H7 (cell line): ENCODE data around the gene SYNPR. TPM values are rescaled to one million over a fixed set of nuclear protein-coding genes. Genes with fewer than 3 reads are reported as not detected.
A peak's percentile ranks its signal among the peaks of the same experiment; 100 is the strongest.

Source experiments
- DNase-seq: peaks from one replicate; pipeline ENCODE4 v3.0.0; 2012
- H3K27me3 ChIP-seq: 2 replicates; pipeline ENCODE4 v1.6.0; 2011; ENCODE audit warnings: mild to moderate bottlenecking, low read length; ENCODE audit not compliant: control insufficient read depth, insufficient read depth
- H3K36me3 ChIP-seq: replicated peaks from 2 replicates; pipeline ENCODE4 v1.5.1; 2011; ENCODE audit warnings: low read length; ENCODE audit not compliant: control insufficient read depth, insufficient read depth
- H3K4me3 ChIP-seq: 2 replicates; pipeline ENCODE4 v1.5.1; 2011; ENCODE audit warnings: low read depth, mild to moderate bottlenecking, control low read depth, low read length, moderate library complexity; ENCODE audit not compliant: insufficient read depth
- total RNA-seq: library from RNA; depleted of rRNA; stranded (reverse); fragments of >200 nt; shearing (Covaris generic); gene quantifications from 2 replicates; pipeline ENCODE4 v1.2.3, GENCODE V29; 2014

Gene SYNPR
- total RNA-seq, 1 experiment from 2014 or later, result 0.24 TPM

DNA sequence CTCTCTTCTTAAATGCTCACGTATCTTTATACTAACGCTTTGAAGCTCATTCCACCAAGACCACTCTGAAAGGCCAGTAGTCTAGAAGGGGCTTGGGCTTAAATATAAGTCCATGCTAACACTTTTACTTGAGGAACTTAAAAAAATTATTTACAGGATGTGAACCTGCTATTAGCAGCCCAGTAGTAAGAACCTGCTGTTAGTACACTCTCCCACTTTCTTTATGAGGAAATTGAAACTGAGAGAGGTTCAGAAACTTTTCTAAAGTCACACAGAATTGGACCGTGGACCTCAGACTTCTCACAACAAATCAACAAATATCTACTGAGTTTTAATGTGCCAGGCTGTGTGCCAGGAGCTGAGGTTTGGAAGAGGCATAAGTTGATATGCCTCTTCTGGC lies 53.4 kb downstream of the SYNPR start:
- Histone ChIP-seq H3K27me3 (peaks cover 2% of the 10 kb centered on the region), H3K36me3 (no peaks in the 10 kb centered on the region), H3K4me3 (no peak overlapping the region)
- no peak for DNase-seq

DNA sequence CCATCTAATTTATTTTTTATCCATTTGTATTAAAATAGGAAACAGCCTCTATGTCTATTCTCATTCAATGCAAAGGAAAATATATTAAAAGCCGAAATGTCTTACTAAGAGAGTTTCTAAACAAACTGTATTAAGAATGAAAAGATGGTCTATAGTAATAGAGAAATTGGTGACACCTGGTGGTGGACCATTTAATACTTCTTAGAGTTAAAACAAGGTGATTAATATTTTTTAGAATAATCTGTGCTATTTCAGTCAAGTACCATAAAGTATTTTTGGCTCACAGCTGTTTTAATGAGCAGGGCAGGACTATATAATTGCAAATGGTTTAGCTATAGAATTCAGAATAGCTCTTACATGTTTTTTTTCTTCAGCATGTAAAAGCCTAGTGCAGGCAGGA lies 55.7 kb downstream of the SYNPR start:
- Histone ChIP-seq H3K27me3 (peaks cover 2% of the 10 kb centered on the region), H3K4me3 (no peak overlapping the region), H3K36me3 (no peaks in the 10 kb centered on the region)
- no peak for DNase-seq

DNA sequence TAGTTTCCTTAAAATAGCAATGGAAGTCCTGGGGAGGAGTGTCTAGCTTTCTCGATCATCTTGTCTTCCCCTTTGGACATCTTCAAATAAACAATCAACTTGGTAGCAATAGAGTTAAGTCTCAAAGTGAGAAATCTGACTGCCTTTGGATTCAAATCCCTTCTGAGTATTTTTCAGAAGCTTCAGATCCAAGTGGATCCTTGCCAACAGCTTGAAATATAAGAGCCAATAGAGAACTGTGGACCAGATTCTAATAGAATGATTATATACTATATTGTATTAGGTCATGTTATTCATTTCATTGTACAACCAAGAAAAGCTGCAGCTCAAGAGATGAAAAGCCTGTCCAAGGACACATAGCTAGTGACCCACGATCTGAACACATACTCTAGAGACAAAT lies 60.2 kb downstream of the SYNPR start:
- H3K27me3 ChIP-seq, result no peaks in the 10 kb centered on the region
- no peak for DNase-seq
- H3K36me3 ChIP-seq, result no peaks in the 10 kb centered on the region
- no peak overlapping the region for H3K4me3 ChIP-seq

GRCh38 chr3:63343674-63344073 lies 65.6 kb downstream of the SYNPR start:
- H3K27me3 ChIP-seq, result no peaks in the 10 kb centered on the region
- no peak overlapping the region for H3K4me3 ChIP-seq
- H3K36me3 ChIP-seq, result no peaks in the 10 kb centered on the region
- DNase-seq, result peak; percentile 47

DNA sequence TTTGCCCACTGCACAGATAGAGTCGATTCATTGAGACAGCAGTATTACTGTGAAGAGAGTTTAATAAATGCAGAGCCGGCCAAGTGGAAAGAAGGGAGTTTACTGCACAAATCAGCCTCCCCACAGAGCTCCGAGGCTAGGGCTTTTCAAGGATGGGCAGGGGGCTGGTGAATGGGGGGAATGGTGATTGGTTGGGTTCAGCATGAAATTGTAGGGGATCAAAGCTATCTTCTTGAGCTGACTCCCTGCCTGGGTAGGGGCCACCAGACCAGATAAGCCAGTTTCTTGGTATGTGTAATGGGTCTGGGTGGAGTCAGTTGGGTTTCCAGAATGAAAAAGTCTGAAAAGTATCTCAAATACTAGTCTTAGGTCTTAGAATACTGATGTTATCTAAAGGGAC lies 66.6 kb downstream of the SYNPR start:
- no peaks in the 10 kb centered on the region for H3K27me3 ChIP-seq
- H3K4me3 ChIP-seq, result no peak overlapping the region
- DNase-seq, result peak; percentile 28
- no peaks in the 10 kb centered on the region for H3K36me3 ChIP-seq

- H3K4me3 ChIP-seq, result no peak overlapping the region
- H3K36me3 ChIP-seq, result no peaks in the 10 kb centered on the region
- no peaks in the 10 kb centered on the region for H3K27me3 ChIP-seq
- DNase-seq, result peak; percentile 30
Measured at GRCh38 chr3:63349583-63350573, 71.8 kb downstream of the SYNPR start.

- H3K36me3 ChIP-seq, result no peaks in the 10 kb centered on the region
- H3K27me3 ChIP-seq, result no peaks in the 10 kb centered on the region
- DNase-seq, result peak; percentile 44
- no peak overlapping the region for H3K4me3 ChIP-seq
Measured at GRCh38 chr3:63351159-63352007, 73.3 kb downstream of the SYNPR start.

- Histone ChIP-seq H3K27me3 (no peaks in the 10 kb centered on the region), H3K4me3 (no peak overlapping the region), H3K36me3 (no peaks in the 10 kb centered on the region)
- no peak for DNase-seq
Measured at GRCh38 chr3:63352008-63352279, 73.8 kb downstream of the SYNPR start.

- no peaks in the 10 kb centered on the region for H3K36me3 ChIP-seq
- H3K27me3 ChIP-seq, result no peaks in the 10 kb centered on the region
- DNase-seq, result no peak
- H3K4me3 ChIP-seq, result no peak overlapping the region
Measured at GRCh38 chr3:63353383-63353782, 75.3 kb downstream of the SYNPR start.

- H3K27me3 ChIP-seq, result no peaks in the 10 kb centered on the region
- no peaks in the 10 kb centered on the region for H3K36me3 ChIP-seq
- H3K4me3 ChIP-seq, result no peak overlapping the region
- no peak for DNase-seq
Measured at GRCh38 chr3:63354160-63354559, 76.1 kb downstream of the SYNPR start.

- no peak overlapping the region for H3K4me3 ChIP-seq
- DNase-seq, result no peak
- H3K27me3 ChIP-seq, result no peaks in the 10 kb centered on the region
Measured at GRCh38 chr3:63355809-63356208, 77.7 kb downstream of the SYNPR start.

GRCh38 chr3:63364495-63364894 lies 86.4 kb downstream of the SYNPR start:
- no peak for DNase-seq
- Histone ChIP-seq H3K27me3 (no peaks in the 10 kb centered on the region), H3K36me3 (no peaks in the 10 kb centered on the region)

More at GRCh38 chr3:63355809-63356208, 77.7 kb downstream of the SYNPR start:
- H3K36me3 ChIP-seq, result no peaks in the 10 kb centered on the region

GRCh38 chr3:63364910-63365309 lies 86.8 kb downstream of the SYNPR start:
- Histone ChIP-seq H3K27me3 (no peaks in the 10 kb centered on the region), H3K36me3 (no peaks in the 10 kb centered on the region), H3K4me3 (no peak overlapping the region)
- DNase-seq, result peak; percentile 27

More at GRCh38 chr3:63364495-63364894, 86.4 kb downstream of the SYNPR start:
- no peak overlapping the region for H3K4me3 ChIP-seq

DNA sequence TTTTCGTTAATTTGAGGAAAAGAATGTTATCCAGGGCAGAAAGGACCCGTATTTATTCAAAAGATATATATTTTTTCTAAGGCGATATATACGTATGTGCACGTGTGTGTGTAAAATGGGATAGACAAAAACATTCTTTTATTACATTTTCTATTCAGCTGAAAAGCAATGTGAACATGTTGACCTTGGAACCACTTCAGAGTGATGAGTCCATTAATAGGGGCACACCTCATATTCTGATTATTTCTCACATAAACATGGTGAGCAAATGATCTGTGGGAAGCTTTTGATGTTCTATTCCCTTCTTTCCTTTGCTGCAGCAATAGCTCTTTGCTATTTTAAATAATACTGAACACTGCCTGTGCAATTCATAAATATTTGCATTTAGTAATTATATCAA lies 87.6 kb downstream of the SYNPR start:
- DNase-seq, result no peak
- no peak overlapping the region for H3K4me3 ChIP-seq
- no peaks in the 10 kb centered on the region for H3K36me3 ChIP-seq
- H3K27me3 ChIP-seq, result no peaks in the 10 kb centered on the region

DNA sequence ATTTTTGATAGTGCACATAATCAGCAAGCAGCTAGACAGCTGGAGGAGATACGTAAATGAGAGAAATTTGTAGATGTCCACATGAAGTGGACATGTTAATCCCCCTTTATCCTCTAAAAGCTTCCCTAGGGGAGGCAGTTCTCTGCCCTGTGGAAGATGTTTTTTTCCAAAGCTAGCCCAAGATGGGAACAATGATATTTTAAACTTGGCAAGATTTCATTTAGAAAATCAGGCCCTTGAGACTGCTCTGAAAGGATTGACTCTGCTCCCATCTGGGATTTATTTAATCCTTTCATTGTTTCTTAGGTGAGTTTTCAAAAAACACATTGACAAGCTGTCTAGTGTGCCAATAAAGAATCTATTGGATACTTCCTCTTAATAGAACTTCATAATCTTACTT lies 92.0 kb downstream of the SYNPR start:
- Histone ChIP-seq H3K36me3 (no peaks in the 10 kb centered on the region), H3K27me3 (no peaks in the 10 kb centered on the region), H3K4me3 (no peak overlapping the region)
- DNase-seq, result no peak
